NCI-H1105 (cell line): Measurements from ENCODE around the gene METRNL.

Source experiments
- DNase-seq: peaks from one replicate; lab custom pipeline; 2025; lab: John Stamatoyannopoulos, UW

Gene METRNL

DNA sequence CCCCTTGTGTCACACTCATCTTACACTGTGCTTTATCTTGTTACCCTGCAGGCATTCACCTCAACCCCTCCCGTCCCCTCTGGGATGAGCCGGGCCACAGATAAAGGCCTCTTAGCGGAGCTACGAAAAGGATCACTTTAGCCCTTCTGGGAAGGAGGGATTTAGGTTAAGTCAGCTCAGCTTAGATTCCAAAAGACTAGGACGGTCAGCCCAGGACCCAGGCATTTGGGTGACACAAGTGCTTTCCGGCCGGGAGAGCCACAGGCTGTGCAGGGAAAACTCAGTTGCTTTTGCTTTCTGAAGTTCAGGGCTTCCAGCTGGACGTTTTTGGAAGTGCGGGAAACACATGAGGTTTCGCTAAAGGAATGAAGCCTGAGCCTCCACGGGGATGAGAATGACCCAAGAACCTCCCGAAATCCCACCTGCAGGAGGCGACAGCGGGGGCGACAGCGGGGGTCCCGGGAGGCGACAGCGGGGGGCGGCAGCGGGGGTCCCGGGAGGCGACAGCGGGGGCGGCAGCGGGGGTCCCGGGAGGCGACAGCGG lies 11.6 kb upstream of the METRNL start:
- DNase-seq: no peak

DNA sequence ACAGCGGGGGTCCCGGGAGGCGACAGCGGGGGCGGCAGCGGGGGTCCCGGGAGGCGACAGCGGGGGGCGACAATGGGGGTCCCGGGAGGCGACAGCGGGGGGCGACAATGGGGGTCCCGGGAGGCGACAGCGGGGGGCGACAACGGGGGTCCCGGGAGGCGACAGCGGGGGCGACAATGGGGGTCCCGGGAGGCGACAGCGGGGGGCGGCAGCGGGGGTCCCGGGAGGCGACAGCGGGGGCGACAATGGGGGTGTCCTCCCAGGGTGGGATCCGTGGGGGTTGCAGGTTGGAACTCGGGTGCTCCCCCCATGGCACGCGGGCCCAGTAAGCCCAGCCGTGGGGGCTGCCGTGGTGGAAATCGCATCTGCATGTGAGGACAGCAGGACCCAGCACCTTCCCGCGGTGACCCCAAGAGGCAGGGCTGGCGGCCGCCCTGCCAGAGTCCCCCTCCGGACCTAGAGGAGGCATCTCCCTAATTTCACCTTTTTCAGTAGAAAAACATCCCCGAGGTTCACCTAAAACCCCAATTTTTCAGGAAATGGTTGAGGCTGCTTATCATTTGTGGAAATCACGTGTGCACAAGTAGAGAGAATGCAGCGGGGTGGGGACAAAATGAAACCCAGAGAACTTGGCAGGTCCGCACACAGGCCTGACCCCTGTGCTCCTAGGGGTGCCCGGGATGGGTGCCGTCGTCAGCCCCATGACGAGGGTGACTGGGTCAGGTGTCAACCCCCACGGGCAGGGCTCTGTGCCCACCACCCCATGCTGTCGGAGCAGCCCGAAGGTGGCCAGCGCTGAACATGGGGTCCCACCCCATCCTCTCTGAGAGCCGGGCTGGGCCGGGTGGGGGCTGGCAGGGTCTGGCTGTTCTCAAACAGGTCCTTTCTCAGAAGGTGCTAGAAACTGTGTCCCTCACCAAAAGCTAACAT lies 10.5 kb upstream of the METRNL start:
- DNase-seq: no peak

DNA sequence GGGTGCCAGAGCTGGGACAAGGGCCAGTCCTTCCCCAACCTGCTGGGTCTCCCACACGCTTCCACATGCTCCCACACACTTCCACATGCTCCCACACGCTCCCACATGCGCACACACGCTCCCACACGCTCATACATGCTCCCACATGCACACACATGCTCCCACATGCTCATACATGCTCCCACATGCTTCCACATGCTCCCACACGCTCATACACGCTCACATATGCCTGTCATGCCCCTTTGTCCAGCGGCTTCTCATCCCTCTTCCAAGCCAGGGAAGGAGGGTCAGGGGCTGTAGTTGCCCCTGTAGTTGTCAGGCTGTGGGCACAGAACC lies 9.9 kb upstream of the METRNL start:
- no peak for DNase-seq

DNA sequence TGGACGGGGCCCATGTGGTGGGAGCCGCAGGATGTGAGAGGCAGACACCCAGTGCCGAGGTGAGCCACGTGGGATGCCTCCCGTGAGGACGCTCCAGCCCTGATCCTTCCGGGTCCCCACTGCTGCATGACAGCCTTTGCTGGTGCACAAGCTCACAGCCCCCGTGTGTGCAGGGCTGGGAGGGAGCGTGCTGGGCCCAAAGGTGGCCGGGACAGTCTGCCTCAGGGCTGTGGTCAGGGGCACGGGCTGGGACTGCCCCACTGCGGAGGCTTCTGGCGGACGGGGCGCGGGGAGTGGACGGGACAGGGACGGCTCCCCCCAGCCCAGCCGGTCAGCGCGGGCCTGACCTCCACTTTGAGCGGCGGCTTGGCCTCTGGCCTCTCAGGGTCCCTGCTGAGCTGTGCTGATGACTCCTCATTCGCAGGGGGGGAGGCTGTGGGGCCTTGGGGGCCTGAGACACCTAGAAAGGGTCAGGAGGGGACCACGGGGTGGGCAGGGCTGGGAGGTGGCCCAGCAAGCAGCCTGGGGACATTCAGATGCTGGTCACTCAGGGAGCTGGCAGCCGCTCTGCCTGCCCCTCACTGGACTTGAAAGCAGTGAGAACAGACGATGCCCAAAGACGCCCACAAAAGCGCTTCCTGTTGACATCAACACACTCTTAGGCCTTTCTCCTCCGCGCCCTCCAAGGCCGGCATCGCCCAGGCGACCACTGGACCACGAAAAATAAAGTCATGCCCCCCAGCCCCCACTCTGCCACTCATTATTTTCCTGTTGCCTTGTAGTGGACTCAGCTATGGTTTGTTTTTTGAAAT lies 9.3 kb upstream of the METRNL start:
- DNase-seq: no peak

DNA sequence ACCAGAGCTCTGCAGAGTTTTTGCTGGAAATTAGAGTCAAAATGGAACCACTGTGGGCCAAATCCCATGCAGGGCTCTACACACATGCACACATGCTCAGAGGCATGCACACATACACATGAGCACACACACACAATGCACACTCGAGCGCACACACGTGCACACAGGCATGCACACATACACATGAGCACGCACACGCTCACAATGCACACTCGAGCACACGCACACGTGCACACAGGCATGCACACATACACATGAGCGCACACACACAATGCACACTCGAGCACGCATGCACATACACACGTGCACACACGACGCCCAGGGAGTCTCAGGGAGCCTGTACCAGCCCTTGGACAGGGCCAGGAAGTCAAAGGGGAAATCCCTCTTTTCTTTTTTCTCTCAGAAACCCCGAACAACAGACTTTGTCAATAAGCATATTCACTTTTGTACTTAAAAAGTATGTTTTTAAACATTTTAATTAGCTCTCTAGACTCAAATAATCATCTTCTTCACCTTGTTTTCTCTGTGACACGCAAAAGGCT lies 8.5 kb upstream of the METRNL start:
- no peak for DNase-seq

DNA sequence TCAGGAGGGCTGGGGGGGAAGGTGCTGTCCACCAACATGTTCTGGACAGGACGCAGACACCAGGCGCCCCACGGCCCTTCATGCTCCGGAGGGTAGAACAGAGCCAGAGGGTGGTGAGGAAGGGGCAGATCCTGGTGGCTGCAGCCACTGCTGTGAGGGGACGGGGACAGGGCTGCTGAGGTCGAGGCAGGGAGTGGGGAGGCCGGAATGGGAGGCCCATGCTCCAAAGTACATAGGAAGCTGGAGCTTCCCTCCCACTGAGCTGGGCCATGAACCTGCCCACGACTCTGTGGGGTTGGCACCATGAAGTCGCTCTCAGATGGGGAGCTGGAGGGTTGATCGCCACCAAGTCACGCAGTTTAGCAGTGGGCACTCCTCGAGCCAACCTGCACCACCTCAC lies 8.0 kb upstream of the METRNL start:
- no peak for DNase-seq

DNA sequence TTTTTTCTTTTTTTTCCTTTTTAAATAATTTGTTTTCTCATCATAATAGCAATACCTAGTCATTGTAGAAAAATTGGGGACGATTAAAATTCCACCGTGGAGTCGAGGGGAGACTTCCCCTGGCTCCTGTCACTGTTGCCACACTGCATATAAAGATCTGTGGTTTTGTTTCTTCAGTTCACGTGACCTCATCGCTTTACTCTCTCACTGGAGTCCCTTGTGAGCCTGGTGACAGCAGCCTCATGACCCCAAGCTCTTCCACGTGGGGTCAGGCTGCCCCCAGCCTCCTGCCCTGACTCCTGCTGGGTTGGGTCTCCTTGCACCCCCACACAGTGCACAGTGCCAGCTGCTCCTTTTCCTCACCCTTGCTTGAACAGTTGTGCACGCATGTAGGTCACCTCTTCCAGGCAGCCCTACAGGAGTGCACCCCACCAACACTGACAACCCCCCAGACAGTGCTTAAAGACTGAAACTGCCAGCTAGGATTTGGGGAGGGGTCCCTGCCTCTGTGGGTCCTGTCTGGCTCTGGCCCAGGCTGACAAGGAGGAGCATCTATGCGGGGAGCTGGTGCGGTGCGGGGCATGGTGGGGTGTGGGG lies 7.3 kb upstream of the METRNL start:
- DNase-seq: no peak

DNA sequence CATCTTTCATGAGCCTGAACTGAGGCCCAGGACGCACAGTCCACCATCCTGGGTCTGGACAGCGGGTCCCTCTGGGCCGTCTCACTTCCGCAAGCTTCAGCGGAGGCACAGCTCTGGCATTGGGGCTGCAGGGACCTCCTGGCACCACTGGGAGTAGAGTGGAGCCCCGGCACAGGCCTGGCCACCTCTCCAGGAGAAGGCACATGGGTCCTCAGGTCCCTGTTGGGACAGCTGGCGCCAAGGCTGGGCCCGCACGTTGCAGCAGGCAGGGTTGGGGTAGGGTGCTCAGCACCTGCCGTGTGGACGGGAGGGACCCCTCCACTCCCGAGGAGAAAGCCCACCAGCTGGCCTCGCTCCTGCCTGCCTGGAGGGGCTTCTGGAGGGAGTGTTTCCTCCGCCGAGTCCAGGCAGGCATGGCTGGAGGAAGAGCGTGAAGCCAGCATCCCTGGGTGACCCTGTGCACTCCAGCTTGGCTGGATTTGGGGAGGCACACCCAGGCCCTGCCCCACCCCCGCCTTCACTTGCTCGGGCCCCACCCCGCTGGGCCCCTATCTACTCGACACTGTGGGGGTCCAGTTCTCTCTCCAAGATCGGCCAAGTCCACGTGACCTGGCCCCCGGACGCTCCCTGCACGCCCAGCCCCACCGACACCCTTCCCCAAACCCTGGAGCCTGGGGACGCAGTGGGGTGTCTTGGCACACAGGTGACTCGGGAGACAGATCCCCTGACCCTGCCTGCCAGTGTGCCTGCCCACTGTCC lies 6.6 kb upstream of the METRNL start:
- no peak for DNase-seq

DNA sequence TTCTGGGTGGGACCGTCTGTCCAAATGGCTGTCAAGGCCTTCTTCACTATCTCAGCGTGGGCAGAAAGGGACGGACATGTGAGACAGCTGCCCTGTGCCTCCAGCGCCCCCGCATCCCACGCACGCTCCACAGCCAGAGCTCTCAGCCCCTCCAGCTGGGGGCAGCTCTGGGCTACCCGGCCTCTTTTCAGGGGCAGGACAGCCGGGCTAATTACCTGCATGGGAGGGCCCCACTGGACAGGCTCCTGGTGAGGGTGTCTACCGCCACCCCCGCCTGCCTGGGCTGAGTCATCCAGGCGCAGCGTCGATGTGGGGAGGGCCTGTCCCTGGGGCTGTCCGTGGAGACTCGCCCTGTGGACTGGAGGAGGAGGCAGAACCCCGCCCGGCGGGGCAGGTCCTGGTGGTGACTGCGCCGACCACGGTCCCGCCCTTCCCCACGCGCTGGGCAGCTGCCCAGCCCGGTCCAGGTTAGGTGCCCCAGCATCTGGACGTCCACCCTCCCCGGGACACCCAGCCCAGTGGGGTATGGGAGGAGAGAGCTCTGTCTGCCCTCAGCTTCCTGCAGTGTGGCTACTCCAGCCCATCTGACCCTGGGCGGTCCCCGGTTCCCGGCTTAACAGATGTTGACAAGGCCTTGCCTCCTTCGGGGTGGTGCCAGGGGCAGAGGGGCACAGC lies 5.9 kb upstream of the METRNL start:
- no peak for DNase-seq

DNA sequence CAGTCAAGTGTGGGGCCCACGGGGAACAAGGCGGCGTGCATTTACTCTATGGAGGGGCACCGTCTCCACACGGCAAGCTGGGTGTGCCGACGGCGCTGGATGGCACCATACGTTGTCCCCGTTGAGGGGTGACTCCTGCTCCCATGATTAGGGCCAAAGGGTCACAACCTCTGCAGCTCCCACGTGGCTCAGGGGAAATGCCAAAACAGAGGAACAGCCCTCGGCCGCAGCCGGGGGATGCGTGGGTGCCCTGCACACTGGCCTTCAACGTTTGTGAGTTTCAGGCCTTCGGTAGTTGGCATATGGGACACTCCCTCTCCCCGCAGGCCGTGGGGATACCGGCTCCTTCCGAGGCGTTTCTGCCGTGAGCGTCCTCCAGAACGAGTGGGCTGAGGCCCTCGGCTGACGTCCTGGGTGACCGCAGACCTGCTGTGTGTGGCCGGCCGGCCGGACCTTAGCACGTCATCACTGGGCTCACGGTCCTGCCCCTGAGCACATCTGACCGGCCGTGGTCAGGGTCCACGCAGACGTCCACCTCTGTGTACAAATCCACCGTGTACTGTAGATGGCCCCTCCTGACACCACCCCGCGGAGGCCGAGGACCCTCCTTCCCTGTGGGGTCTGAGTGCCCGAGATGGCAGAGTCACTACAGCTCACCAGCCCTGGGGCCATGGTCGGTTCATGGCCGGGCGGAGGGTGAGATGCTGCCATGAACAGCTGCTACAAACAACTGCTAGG lies 4.8 kb upstream of the METRNL start:
- DNase-seq: no peak

DNA sequence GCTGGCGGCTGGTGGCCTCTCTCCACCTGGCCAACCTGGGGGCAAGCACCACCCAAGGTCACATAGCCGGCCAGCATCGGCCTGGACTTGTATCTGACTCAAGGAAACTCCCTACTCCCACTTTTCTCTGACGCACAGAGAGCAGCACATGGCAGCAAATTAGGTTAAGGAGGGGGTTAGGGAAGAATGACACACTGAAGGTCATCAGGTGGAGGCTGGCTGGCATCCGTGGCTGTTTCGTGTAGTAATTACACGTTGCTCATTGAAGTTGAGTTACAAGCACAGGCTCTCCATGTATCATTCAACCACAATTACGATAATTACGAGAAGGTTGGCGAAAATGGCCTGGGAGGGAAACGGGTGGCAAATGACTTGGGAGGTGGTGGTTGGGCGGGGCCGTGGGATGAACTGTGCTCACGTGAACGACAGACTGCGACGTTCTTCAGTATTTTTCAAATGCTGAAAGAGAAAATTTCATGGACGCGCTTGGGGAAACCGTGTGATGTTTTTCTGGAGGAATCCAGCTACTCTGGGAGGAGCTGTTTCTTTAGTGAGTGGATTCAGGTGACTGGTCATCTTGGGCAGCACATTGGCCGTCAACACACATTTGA lies 4.0 kb upstream of the METRNL start:
- no peak for DNase-seq

DNA sequence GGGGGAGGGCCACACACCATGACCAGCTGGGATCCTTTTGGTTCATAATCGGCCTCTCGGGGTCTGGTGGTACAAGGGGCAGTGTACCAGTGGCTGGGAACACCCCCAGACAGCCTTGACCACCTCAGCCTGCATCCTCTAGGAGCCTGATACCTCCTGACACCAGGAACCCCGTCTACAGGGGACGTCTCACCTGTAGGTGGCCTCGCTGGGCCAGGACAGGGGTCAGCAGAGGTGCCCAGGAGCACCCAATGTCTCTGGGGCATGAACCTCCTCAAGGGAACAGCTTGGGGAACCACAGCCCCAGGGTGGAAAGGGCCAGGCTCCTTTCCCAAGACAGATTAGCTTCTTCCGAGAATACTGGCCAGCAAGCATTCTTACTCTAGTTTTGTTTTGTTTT lies 2.5 kb upstream of the METRNL start:
- DNase-seq: no peak

DNA sequence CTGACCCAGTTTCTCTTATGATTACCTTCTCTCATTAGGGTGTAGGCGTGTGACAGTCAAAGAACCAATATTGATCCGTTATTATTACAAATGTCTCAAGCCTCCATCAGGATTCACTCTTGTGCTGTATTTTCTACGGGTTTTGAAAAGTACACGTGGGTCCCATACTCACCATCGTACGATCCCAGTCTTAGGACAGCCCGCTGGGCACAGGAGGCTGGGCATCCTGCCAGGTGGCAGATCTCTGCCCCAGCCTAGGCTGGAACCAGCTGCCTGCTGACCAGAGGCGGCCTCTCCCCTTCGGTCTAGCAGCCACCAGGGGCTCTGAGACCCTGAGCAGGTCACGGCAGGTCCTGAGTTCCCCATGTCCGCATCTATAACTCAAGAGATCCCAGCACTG lies 2.0 kb upstream of the METRNL start:
- DNase-seq: no peak

DNA sequence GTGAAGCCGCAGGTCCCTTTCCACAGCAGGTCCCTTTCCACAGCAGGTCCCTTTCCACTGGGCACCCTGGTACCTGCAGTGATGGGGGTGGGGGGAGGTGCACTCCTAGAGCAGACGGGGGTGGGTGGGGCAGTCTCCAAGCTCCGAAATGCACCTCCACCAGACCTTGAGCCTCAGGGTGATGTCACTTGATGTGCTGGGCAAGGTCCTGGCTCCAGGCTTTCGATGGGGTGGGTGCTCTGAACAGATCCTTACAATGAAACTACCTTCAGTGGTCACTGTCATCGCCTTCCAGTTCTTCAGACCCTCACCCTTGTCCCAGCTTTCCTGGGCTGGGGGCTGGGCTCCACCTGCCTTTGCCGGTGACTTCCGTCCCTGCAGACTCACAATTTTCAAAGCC lies 1.5 kb upstream of the METRNL start:
- DNase-seq: no peak

DNA sequence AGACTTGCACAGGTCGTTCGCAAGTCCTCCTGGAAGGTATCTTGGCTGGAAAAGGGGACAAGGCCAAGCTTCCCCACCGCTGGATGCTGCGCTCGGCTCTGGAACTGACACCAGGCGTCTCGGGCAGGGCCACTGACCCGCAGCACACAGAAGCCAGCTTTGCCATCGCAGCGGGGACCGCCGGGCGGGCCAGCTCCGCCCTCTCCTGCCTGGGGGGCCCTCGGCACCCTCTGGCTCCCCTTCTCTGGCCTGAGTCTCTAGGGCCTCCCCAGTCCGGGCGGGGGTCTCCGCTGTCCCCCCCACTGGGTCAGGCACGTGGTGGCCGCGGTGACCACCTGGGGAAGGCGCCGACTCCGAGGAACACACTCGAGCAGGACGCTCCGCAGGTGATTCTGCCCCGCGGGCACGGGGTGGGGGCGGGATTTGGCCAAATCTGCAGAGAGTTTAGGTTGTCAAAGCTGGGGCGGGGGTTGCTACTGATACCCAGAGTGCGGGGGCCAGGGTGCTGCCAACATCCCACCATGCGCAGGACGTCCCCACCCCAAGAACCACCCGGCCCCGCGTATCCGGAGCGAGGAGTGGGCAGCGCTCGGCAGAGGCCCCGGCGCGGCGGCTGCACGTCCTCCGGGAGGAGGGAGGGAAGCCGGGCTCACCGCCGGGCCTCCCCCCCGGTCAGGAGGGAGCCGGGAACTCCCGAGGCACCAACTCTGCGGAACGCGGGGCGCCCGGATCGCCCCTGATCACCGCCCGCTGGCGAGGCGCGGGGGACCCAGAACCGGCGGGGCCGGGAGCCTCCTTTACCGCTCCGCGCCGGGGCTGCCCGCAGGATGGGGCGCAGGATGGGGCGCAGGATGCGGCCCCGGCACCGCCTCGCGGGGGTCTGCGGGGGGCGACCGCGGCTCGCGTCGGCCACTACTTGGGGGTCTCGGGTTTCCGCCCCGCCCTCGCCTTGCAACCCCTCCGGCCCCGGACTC lies 744 bp upstream of the METRNL start:
- DNase-seq: no peak

DNA sequence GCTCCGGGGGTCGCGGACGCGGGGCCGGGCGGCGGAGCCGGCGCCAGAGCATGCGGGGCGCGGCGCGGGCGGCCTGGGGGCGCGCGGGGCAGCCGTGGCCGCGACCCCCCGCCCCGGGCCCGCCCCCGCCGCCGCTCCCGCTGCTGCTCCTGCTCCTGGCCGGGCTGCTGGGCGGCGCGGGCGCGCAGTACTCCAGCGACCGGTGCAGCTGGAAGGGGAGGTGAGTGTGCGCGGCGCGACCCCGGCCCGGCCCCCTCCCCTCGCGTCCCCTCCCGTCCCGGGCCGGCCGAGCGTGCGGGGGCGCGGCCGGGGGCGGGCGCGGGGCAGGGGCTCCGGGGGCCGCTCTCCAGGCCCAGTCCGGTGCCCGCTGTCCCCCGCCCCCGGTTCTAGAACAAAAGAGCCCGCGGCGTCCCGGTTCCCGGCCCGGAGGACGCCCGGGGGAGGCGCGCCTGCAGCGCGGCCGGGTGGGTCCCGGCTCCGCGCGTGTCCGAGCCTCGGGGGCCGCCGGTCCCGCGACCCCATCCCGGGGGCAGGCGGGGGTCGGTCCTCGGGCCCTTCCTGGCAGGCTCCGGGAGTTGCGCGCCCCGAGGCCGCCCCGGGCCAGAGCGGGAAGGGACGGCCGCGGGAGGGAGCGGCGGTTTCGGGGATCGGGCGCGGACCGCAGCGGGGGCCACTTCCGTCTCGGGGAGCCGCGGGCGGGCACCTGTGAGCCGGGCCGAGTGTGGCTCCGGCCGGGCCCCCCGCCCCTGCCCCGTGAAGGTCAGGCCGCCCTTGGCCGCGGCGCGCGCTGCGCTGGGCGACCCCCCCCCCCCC lies 563 bp downstream of the METRNL start:
- no peak for DNase-seq

DNA sequence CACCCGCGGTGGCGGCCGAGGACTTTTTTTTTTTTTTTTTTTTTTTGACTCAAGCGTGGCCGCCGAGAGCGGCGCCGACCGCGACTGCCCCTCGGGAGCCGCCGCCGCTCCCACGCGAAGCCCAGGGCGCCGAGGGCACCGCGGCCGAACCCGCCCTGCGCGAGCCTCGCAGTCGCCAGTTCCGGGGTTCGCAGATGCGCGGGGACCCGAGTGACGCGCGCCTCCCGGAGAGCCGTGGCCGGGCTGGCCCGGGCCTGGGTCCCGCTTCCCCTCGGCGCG lies 1.1 kb downstream of the METRNL start:
- no peak for DNase-seq
